Muscle of arm (tissue), 12 donors: ENCODE measurements around the gene BCL11A. TPM values are rescaled to one million over a fixed set of nuclear protein-coding genes. Genes with fewer than 3 reads are reported as not detected.

Experiments used
- DNase-seq: peaks from one replicate; pipeline ENCODE4 v3.0.0-alpha.2; 2013
- polyA plus RNA-seq, 12 donors: library from polyadenylated mRNA; unstranded; fragments of 120-200 nt; gene quantifications; one replicate each; pipeline ENCODE4 v1.2.1, GENCODE V29; 2013; ENCODE audit not compliant: insufficient read length in 12 of 12

The BCL11A gene
- polyA plus RNA-seq, 12 donors = 3.3 to 59.4 (median 4.3) TPM; not detected in 1

DNA sequence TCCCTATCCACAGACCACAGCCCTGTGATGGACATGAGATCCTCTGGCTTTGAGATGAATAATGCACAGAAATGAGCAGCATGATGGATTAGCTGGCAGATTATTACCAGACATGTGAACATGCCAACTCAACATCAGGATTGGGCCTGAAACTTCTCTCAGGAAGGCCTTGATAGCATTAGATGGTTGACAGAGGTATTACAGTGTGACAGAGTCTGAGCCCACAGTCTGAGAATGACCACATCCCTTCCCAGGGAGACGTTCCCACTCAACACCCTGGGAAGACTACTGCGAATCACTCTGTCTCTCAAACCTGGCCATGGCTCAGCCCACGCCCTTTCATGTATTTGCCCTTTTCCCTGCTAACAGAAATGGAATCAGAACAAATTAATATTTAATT lies 66.9 kb downstream of the BCL11A start:
- DNase-seq = no peak

DNA sequence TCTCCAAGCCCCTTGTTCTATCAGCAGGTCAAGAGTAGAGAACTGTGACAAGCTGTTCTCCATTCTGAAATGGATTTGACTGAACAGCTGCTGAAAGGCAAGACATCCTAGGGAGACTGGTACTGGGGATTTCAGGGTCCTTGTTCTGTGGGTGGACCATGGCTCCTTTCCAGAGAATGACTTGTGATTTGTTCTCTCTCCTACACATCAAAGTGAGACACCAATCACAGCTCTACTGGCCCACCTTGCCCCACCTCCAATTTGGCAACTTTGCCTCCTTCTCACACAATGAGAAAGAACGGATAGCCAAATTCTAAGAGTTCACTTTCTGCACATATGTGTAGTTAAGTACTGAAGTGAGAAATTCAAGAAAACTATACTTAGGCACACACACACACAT lies 67.4 kb downstream of the BCL11A start:
- no peak for DNase-seq

DNA sequence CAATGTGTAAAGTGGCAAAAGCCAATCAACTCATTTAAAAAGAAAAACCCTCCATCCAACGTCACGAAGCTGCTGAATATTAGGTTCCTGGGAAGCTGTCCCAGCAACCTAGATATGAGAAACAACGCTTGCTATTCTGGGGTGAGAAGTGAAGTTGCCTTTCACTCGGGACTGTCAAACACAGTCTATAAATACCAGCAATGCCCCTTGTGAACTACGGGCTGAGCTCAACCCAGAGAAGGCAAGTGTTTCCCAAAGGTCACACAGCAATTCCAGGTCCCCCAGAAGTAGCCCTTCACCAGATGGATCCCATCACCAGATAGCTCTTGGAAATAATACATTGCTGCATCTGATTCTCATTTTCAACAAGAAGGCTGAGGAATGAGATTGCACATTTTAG lies 67.9 kb downstream of the BCL11A start:
- DNase-seq = no peak

DNA sequence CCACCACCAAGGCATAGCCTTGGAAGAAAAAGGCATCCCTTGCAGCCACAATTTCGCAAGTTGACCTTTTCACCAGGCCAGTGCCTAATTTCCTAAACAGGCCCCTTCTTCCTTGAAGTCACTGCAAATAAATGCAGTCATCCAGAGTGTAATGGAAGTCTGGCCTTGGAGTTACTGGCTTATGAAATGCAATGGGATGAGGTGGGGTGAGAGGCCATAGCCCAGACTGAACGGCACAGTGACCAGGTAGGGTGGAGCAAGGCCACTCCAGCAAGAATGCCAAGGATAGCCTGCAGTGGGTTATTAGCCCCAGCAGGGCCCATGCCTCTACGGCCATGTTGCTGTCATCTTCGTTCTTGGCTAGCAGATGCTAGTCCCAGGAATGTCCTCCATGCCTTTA lies 68.4 kb downstream of the BCL11A start:
- no peak for DNase-seq

DNA sequence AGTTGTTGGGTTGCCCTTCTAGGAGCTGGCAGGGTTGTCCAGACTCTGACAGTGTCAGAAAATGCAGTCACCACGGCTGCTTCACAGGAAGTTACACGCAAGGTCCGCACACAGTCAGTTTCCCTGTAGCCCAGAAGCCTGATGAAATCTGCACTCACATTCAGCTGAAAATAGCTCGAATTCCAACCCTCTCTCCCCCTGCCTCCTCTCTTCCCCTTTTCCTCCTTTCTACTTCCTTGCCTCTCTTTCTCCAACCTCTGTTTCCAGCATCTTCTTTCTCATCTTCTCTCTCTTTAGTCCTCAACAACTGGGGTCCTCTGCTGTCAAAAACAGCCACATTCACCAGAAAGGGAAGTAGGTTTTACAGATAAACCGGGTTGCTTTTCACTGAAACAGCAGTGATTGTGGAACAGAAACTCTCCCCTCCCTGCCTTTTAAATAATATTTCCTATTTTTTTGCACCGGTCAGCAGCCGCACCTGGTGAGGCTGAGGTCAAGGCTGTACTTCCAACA lies 69.3 kb downstream of the BCL11A start:
- DNase-seq = no peak

DNA sequence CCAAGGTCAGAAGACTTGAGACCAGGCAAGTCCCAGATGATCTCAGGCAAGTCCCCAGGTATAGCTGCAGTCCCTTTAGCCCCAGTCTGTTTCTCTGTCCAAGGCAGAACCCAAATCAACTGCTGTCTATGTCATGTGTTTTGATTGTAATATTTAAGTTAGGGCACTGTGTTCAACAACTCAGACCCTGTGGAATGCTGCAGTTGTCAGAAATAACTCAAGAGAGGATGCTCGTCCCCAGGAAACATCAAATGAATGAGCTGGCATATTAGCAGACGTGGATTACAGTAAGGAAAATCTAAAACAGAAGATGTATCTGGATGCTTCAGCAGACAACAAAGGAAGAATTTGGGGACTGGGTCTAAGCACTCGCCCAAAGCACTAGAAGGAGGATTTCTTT lies 70.1 kb downstream of the BCL11A start:
- DNase-seq = no peak

DNA sequence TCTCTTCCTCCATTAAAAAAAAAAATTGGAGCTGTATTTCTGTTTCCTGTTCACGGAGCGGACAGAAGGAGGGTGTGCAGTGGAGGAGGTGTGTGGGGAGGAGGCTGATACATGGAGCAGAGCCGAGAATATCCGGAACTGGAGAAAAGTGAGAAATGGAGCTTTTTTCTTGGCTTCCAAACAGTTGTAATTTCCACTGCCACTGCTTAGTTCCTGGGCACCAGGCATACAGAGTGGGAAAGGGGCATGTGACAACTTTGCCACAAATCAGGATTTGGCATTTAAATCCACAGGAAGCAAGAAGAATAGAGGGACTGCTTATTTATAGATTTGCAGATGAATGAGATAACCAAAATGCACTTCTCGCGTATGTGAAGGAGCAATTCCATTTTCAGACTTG lies 71.2 kb downstream of the BCL11A start:
- no peak for DNase-seq

DNA sequence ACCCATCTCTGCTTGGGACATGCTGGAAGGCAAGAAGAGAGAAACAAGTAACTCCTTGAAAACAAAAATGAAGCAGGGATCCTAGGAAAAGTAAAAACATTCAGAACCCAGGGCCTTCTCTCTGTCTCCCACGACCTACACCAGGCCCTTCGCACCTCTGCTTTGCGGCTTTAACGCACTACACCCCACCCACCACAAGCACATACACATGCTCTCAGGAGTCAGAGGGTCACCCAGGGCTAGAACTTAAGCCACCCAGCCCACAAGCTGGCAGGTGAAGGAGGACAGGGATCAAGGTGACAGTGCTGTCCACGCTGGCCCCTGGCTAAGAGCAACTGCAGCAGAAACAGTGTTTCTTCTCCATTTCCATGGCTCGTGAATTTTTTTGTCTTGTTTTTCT lies 72.2 kb downstream of the BCL11A start:
- no peak for DNase-seq

DNA sequence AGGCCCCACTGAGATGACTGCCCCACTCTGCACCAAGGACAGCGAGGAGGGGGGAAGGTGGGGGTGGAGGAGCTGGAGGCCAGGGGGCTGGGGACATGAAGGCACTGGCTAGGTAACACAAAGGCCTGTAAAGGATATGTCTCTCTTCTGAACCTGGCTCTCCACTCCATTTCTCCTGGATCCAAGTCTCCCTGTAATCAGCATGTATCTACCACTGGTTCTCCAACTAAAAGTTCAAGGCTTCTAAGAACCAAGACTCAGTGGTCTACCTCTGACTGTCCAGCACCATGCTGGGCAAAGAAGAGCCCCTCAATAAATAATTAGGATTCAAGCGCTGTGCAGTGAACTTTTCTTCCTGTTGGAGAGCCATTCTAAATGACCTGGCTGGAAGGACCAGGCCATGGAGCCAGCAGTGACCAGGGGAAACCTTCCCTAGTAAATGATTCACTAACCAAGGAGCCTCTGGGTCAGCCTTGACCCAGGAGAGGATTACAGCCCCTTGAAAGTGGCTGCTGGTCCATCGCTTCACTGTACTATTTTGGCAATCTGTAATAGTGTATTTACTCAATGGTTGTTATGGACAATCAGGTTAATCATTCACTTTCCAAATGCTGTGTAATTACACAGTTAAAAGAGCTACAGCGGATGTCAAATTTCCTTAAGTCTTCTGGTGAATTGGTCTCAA lies 73.2 kb downstream of the BCL11A start:
- no peak for DNase-seq

DNA sequence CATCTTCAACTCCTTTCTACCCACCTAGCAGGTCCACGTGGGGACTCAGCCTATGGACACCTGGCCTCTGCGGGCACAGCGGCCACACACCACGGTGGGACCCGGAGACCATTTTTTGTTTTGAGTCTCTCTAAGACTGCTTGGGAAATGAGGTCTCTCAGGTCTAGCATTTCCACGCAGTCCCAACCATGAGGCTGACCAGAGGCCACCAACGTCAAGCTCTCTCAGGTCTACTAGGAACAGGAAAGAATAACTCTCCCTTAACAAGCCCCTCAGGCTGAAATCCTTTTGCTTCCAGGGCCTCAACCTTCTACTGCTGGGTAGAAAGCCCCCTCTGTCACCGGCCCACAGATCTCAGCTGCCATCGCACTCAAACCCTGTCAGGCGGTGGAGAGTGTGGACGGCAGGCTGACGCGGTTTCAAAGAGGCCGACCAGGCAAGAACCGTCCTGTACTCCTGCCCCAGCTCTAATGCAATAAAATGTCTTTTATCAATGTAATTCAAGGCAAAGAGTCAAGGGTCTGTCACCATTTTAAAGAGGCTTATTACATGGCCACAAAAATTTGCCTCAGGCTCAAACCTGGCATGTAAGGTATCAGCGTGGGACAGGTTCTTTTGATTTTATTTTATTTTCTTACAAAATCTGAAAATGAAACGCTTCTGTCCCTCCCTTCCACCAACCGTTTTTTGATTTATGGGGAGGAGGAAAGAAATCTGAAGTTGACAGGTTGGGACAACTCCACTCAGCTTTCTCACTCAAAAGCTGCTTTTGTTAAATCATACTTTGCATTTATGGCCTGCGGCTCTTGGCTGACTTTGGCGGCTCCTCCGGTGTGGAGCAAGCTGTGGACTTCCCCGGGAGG lies 74.0 kb downstream of the BCL11A start:
- no peak for DNase-seq

DNA sequence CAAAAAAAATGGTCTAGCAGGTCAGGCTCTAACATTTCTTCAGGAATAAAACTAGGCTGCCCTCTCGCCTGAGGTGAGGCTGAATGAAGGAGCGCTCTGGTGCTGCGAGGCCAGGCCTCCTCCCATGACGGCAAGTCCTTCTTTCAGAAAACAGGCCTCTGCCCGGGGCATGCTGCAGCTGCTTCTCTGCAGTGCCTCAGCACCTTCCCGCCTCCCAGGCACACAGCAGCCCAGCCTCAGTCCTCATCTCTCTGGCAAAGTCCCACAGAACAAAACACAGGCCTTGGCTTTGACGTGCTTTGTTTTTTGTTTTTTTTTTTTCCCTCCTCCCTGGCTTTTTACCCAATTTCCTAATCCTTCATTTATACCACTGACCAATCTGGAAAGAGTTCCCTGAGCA lies 74.8 kb downstream of the BCL11A start:
- no peak for DNase-seq

DNA sequence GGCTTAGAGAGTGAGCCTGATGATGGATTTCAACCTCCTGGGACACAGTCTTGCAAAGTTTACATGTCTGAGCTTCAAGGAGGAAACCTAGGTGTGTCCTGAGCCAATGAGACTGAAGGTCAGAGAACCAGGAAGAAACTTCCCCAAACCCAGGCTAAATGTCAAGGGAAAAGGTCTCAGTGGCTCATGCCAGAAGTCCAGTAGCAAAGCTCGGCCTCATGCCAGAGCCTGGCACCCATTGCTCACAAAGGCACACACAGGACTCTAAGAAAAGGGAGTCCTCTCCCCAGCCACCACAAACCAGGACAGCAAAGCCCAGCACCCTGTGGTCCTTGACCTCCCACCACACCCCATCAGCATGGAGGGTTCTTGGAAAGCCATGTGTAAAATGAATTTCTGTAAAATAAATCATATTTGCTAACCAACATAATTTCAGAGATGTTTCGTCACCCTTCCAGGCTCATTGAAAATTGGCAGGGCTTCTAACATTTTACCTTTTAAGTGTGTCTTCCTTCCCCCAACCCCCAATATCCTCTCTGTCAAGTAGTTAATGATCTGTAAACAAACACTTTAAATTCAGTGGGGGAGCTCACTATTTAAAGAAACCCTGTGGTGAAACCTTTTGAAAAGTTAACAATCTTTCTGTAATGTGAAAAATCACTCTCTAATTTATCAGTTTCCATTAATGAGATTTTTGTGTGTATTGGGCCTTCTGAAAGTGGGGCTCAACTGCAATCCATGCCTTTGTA lies 77.1 kb downstream of the BCL11A start:
- no peak for DNase-seq

DNA sequence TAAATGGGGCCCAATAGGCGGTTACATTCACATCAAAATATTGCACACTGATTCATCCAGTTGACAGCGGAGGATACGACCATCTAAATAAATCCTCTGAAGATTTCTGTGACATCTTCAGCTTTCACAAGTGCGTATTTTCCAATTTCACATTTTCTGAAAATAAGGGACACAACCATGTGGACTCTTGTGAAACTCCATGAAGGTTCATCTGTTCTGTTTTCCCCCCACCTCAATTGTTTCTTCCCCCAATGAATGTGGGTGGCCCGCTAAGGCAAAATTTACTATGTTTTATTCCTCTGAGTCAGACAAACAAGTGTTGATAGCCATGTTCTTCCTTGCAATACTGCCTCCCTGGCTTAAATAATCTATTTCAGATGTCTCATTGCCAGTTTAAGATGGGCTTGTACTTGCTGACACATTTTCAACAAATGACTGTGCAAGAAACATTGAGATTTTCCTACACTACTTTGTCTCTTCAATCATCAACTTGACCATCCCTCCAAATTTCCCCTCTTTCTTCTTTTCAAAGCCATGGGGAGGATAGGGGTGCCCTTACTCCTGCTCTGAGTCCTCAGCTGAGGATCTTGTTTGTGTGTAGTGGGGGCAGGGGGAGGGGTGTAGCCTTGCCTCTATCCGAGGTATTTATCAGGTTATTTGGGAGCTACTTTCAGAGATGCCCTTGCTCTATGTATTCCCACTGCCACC lies 78.2 kb downstream of the BCL11A start:
- DNase-seq = no peak

DNA sequence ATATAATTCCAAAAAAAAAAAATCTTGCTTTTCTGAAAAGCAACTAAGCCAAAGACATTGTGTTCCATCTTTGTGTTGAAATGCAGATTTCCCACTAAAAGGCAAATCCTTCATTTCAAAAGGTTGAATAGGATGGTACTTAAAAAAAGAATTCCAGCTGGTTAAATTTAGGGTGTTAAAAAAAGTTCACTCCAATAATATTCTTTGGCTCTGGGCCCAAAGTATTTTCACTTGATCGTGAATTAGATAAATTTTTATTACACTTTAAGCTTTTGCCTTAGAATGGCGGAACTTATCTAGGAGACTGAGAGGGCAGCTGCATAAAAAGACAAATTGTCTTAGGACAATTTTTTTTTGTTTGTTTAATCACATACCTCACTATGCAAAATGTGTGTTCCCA lies 79.2 kb downstream of the BCL11A start:
- no peak for DNase-seq

DNA sequence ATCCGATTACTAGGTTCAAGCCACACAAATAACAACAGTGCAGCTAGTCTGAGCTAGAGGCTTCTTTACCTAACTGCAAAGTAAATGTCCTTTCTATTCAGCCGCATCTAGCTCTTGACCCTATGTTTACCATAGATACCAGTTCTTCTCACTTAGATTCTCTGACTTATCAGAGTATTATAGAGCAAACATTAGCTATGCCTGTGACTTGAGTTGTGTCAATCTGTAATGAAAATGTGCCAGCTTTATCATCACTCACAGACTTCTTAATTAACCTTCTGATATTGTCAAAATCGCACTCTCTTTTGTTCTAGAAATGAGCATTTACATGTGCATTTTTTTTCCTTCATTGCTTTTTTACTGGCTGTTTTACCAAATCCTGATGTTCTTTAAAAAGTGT lies 79.9 kb downstream of the BCL11A start:
- no peak for DNase-seq

DNA sequence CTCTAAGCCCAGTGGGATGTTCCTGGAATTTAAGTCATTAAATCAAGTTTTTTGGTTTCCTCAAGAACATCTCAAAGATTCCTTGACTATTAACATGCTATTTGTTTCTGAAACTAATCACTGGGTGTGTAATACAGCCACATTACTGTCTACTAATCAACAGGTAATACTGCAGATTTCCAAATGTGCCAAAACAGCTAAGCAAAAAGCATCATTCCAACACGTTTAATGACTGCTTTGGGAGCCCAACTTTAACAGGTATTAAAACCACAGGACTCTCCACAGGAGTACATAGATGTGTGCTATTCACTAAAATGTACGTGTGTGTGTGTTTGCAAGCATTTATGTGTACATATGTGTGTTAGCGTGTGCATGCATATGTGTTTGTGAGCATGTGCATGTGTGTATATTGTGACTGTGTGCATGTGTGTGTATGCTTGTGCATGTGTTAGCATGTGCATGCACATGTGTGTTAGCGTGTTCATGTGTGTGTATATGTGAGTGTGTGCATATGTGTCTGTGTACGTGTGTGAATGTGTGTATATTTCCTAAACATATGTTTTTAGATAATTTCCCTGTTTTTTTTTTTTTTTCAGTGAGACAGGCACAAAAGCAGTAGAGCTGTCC lies 80.7 kb downstream of the BCL11A start:
- DNase-seq = no peak

DNA sequence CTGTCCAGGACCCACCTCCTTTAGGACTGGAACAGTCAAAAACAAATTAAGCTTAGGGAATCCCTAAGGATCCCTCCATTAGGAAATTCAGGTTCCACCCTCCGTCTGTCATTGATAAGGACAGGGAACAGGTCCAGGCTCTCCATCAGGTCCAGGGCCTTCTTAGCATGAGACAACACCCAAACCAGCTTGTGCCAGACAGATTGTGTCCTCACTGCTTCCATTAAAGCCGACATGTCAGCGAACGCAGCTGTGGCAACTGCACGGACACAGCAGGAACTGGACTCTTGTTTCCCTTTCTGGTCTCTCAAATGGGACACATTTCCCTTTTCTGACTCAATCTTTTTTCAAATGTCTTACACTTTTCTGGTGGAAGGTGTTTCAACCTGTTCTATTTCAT lies 81.4 kb downstream of the BCL11A start:
- DNase-seq = no peak

DNA sequence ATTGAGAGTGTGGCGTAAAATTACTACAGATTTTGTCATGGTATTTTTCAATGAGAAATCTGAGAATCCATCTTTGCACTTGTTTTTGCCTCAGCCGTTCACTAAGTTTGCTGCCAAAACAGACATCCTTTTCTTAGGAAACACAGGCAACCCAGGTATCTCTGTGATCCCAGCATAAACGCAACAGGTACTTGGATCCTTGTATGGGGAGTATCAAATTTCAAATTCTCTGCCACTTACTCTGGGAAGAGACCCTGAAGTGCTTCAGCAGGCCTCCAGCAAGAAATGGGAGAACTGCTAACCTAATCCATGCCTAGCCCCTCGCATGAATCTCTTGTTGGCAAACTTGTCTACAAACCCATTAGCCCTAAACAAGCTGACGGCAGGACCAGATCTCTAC lies 83.1 kb downstream of the BCL11A start:
- DNase-seq = no peak

DNA sequence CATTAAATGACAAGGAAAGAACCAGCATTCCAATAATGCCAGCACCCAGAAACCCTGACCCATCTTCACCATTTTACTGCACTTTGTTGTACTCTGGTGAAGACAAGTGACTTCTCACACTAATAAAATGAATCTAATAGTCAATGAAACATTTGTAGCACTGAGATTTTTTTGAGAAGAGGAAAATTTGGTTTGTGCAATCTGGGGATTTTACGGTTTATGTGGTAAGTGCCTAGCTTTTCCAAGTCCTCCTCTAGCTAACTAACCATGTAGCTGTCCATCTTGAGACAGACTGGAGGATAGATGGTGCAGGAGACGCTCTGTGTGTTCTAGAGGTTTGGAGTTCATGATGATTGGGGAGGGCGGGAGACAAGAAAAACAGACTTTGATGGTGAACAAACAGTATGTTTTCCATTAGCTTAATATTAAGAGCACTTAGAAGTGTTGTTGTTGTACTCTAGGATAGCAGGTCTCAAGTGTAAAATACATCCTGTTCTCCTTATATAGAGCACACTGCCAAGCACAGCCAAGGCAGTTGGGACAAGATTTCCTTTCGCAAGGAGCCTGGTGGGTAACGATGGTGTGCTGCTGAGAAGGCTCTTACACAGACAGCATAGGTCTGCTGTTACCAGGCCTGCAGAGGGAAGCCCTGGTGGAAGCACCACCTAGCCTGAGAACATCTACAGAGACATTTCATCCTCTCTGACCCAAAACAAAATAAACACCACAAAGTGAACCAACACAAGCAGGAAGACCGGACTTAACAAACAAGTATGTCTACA lies 83.7 kb downstream of the BCL11A start:
- DNase-seq = no peak

DNA sequence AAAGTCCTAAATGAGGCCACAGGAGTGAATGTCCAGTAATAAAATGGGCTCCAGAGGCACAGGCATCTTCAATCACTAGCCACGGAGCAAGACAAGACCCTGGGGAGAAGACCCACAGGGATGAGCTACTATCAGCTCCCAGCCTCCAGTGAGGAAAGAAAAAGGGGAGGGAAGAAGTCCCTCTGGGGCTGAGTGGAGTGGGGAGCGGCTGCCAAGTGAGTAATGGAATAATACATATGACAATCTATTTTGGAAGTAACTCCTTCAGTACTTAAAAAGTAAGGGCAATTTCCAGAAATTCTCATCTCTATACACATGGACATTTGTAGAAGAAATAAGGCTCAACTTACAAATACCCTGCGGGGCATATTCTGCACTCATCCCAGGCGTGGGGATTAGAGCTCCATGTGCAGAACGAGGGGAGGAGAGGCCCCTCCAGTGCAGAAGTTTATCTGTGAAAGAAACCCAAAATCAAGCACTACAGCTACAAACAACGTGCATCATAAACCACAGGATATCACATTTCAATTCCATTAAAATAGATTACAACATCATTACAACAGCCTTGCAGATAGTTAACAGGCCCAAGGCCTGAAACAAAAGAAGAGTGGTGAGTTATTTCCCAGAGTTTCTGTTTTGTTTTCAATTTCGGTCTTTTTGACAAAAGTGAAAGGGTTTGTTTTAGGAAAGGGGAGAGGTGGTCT lies 84.9 kb downstream of the BCL11A start:
- DNase-seq = no peak
